ENCODE data around the gene MAMLD1. TPM values are rescaled to one million over a fixed set of nuclear protein-coding genes. Genes with fewer than 3 reads are reported as not detected.

MAMLD1 gene
- total RNA-seq, 2 donors from 2014 or later, result 7.9 to 8.3 TPM

GRCh38 chrX:150370589-150371312 lies 7.6 kb downstream of the MAMLD1 start:
- DNase-seq (ENCODE audit: low spot score), result no peak
- no peak overlapping the region for H3K4me3 ChIP-seq
- H3K36me3 ChIP-seq, result no peaks in the 10 kb centered on the region
- H3K4me1 ChIP-seq (ENCODE audit: control insufficient read depth in 1 of 2, low read depth in 2 of 2), result no peaks in the 10 kb centered on the region
- ATAC-seq (ENCODE audit: insufficient number of reproducible peaks, low FRiP score, low read depth), result no peak
- no peak for TF ChIP-seq CTCF (IDR thresholded peaks at IDR 0.05)
- H3K9me3 ChIP-seq, result no peaks in the 10 kb centered on the region
- H3K27me3 ChIP-seq (replicated peaks; ENCODE audit: insufficient read depth), result no peaks in the 10 kb centered on the region
- H3K27ac ChIP-seq, result no peak overlapping the region

- TF ChIP-seq CTCF (IDR thresholded peaks at IDR 0.05), result no peak
- Histone ChIP-seq H3K4me3 (peak overlapping the region; percentile 45), H3K9me3 (no peaks in the 10 kb centered on the region), H3K27ac (no peak overlapping the region), H3K4me1 (ENCODE audit: control insufficient read depth in 1 of 2, low read depth in 2 of 2) (no peaks in the 10 kb centered on the region), H3K36me3 (no peaks in the 10 kb centered on the region), H3K27me3 (replicated peaks; ENCODE audit: insufficient read depth) (no peaks in the 10 kb centered on the region)
- ATAC-seq (ENCODE audit: insufficient number of reproducible peaks, low FRiP score, low read depth) (no peak), DNase-seq (ENCODE audit: low spot score) (no peak)
These were observed 8.8 kb downstream of the MAMLD1 start for GRCh38 chrX:150371877-150372276.

- no peak for TF ChIP-seq CTCF (IDR thresholded peaks at IDR 0.05)
- no peak overlapping the region for H3K27ac ChIP-seq
- H3K4me3 ChIP-seq, result peak overlapping the region; percentile 45
- ATAC-seq (ENCODE audit: insufficient number of reproducible peaks, low FRiP score, low read depth) (no peak), DNase-seq (ENCODE audit: low spot score) (no peak)
- no peaks in the 10 kb centered on the region for H3K27me3 ChIP-seq (replicated peaks; ENCODE audit: insufficient read depth)
- H3K9me3 ChIP-seq, result no peaks in the 10 kb centered on the region
- no peaks in the 10 kb centered on the region for H3K36me3 ChIP-seq
- H3K4me1 ChIP-seq (ENCODE audit: control insufficient read depth in 1 of 2, low read depth in 2 of 2), result no peaks in the 10 kb centered on the region
These were observed 9.2 kb downstream of the MAMLD1 start for GRCh38 chrX:150372280-150372679.

- no peak overlapping the region for H3K27ac ChIP-seq
- no peak for TF ChIP-seq CTCF (IDR thresholded peaks at IDR 0.05)
- H3K27me3 ChIP-seq (replicated peaks; ENCODE audit: insufficient read depth), result no peaks in the 10 kb centered on the region
- no peak overlapping the region for H3K4me3 ChIP-seq
- H3K4me1 ChIP-seq (ENCODE audit: control insufficient read depth in 1 of 2, low read depth in 2 of 2), result no peaks in the 10 kb centered on the region
- ATAC-seq (ENCODE audit: insufficient number of reproducible peaks, low FRiP score, low read depth) (no peak), DNase-seq (ENCODE audit: low spot score) (no peak)
- no peaks in the 10 kb centered on the region for H3K36me3 ChIP-seq
- no peaks in the 10 kb centered on the region for H3K9me3 ChIP-seq
These were observed 9.6 kb downstream of the MAMLD1 start for GRCh38 chrX:150372756-150373155.

GRCh38 chrX:150375243-150375770 lies 12.2 kb downstream of the MAMLD1 start:
- H3K4me3 ChIP-seq, result no peak overlapping the region
- H3K27ac ChIP-seq, result no peak overlapping the region
- no peaks in the 10 kb centered on the region for H3K9me3 ChIP-seq
- H3K4me1 ChIP-seq (ENCODE audit: control insufficient read depth in 1 of 2, low read depth in 2 of 2), result no peaks in the 10 kb centered on the region
- no peaks in the 10 kb centered on the region for H3K36me3 ChIP-seq
- no peak for DNase-seq (ENCODE audit: low spot score)
- no peak for TF ChIP-seq CTCF (IDR thresholded peaks at IDR 0.05)
- no peak for ATAC-seq (ENCODE audit: insufficient number of reproducible peaks, low FRiP score, low read depth)
- H3K27me3 ChIP-seq (replicated peaks; ENCODE audit: insufficient read depth), result no peaks in the 10 kb centered on the region

All from thoracic aorta (tissue), 2 donors.